ENCODE results near the gene ITGA5. TPM values are rescaled to one million over a fixed set of nuclear protein-coding genes. Genes with fewer than 3 reads are reported as not detected.

The ITGA5 gene
- total and polyA plus RNA-seq, 9 of the 15 experiments (the other 6 are each of a cell fraction or from before 2014, with no cell fraction given), result 9.1 to 82.1 (median 47.4) TPM

GRCh38 chr12:54439521-54440255 lies 20.6 kb upstream of the ITGA5 start (continued):
- TF ChIP-seq, protein P1, sequence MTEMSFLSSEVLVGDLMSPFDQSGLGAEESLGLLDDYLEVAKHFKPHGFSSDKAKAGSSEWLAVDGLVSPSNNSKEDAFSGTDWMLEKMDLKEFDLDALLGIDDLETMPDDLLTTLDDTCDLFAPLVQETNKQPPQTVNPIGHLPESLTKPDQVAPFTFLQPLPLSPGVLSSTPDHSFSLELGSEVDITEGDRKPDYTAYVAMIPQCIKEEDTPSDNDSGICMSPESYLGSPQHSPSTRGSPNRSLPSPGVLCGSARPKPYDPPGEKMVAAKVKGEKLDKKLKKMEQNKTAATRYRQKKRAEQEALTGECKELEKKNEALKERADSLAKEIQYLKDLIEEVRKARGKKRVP (CRISPR knock-in tag; IDR thresholded peaks at IDR 0.05), result no peak
- TF ChIP-seq ZNF133 (CRISPR knock-in tag; IDR thresholded peaks at IDR 0.05) (no peak), KDM2B (CRISPR knock-in tag; IDR thresholded peaks at IDR 0.05) (no peak), SIX5 (IDR thresholded peaks at IDR 0.05; ENCODE audit: borderline replicate concordance in 1 of 2, insufficient read depth in 1 of 2, low read depth in 1 of 2, low read length in 2 of 2) (no peak), TSC22D4 (tag; IDR thresholded peaks at IDR 0.05) (no peak), PRMT5 (CRISPR knock-in tag; IDR thresholded peaks at IDR 0.05) (no peak), FOS (IDR thresholded peaks at IDR 0.05; ENCODE audit: extremely low read depth, insufficient read length) (no peak), KLF16 (IDR thresholded peaks at IDR 0.05) (no peak), GTF2B (IDR thresholded peaks at IDR 0.05; ENCODE audit: extremely low read depth, insufficient read length) (no peak), JUND (IDR thresholded peaks at IDR 0.05; ENCODE audit: borderline replicate concordance, low read depth, low read length) (peak; percentile 20; the same call in 1 of the 2 replicates), JUND (tag; IDR thresholded peaks at IDR 0.05; ENCODE audit: borderline replicate concordance, low read depth, low read length) (no peak; the same call in 2 of the 3 replicates), TEAD1 (CRISPR knock-in tag; IDR thresholded peaks at IDR 0.05) (no peak), RCOR1 (IDR thresholded peaks at IDR 0.05; ENCODE audit: borderline replicate concordance in 1 of 2, low read depth in 2 of 2, low read length in 2 of 2) (0 out of 4 replicates have a peak, but pooled peaks of 1 of the 2 experiments have one; percentile 25), NR4A1 (CRISPR knock-in tag; IDR thresholded peaks at IDR 0.05) (no peak), NR4A1 (tag; IDR thresholded peaks at IDR 0.05) (no peak), ILF3 (IDR thresholded peaks at IDR 0.05; ENCODE audit: borderline replicate concordance) (no peak), DLX4 (CRISPR knock-in tag; IDR thresholded peaks at IDR 0.05) (no peak), ZBTB9 (CRISPR knock-in tag; IDR thresholded peaks at IDR 0.05) (no peak)
- TF ChIP-seq, protein P2, sequence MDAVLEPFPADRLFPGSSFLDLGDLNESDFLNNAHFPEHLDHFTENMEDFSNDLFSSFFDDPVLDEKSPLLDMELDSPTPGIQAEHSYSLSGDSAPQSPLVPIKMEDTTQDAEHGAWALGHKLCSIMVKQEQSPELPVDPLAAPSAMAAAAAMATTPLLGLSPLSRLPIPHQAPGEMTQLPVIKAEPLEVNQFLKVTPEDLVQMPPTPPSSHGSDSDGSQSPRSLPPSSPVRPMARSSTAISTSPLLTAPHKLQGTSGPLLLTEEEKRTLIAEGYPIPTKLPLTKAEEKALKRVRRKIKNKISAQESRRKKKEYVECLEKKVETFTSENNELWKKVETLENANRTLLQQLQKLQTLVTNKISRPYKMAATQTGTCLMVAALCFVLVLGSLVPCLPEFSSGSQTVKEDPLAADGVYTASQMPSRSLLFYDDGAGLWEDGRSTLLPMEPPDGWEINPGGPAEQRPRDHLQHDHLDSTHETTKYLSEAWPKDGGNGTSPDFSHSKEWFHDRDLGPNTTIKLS (IDR thresholded peaks at IDR 0.05; ENCODE audit: borderline replicate concordance, low read depth), result no peak
- TF ChIP-seq, protein P3, sequence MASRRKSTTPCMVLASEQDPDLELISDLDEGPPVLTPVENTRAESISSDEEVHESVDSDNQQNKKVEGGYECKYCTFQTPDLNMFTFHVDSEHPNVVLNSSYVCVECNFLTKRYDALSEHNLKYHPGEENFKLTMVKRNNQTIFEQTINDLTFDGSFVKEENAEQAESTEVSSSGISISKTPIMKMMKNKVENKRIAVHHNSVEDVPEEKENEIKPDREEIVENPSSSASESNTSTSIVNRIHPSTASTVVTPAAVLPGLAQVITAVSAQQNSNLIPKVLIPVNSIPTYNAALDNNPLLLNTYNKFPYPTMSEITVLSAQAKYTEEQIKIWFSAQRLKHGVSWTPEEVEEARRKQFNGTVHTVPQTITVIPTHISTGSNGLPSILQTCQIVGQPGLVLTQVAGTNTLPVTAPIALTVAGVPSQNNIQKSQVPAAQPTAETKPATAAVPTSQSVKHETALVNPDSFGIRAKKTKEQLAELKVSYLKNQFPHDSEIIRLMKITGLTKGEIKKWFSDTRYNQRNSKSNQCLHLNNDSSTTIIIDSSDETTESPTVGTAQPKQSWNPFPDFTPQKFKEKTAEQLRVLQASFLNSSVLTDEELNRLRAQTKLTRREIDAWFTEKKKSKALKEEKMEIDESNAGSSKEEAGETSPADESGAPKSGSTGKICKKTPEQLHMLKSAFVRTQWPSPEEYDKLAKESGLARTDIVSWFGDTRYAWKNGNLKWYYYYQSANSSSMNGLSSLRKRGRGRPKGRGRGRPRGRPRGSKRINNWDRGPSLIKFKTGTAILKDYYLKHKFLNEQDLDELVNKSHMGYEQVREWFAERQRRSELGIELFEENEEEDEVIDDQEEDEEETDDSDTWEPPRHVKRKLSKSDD (conservative IDR thresholded peaks at IDR 0.05; ENCODE audit: low read length), result no peak
